HG03139 (cell line): ENCODE data around the gene RNF149.
"Not testable (repeated sequence)": the region's sequence is repeated elsewhere in the genome, so short reads cannot be mapped to it uniquely, and the experiment has no call there.

Experiments used
- ATAC-seq: cut with Tn5 transposase; IDR thresholded peaks from one replicate; pipeline ENCODE4 v1.9.1; 2021; ENCODE audit not compliant: unreplicated experiment

The RNF149 gene, protein sequence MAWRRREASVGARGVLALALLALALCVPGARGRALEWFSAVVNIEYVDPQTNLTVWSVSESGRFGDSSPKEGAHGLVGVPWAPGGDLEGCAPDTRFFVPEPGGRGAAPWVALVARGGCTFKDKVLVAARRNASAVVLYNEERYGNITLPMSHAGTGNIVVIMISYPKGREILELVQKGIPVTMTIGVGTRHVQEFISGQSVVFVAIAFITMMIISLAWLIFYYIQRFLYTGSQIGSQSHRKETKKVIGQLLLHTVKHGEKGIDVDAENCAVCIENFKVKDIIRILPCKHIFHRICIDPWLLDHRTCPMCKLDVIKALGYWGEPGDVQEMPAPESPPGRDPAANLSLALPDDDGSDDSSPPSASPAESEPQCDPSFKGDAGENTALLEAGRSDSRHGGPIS

DNA sequence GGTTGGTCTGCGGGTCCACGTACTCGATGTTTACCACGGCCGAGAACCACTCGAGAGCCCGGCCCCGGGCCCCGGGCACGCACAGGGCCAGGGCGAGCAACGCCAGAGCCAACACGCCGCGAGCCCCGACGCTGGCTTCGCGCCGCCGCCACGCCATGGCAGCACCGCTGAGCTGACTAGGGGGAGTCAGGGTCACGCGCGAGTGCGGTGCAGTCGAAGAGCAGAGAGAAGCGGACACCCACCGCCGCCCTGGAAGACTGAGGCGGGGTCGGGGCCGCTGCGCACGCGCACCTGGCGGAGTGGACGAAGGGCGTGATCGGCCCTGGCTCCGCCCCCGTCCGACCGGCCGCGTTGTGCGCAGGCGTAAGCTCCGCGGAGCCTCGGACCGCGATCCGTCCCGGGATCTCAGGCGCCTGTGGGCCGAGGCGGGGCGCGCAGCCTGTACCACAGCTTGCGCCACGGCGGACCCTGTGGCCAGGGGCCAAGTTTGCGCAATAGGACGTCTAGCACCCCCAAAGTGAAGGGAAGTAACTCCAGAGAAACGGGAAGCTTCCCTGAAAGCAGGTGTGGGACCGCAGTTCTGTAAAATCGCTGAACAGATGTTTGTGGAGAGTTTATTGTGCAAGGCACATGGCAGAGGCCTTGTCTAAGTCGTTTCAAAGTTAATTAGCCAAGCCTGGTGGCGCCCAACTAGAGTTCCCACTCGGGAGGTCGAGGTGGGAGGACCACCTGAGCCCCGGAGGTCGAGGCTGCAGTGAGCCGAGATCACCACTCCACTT is at the start of gene RNF149:
RNF149 (minus strand) TSS at position 270 of the 779 bp plus-strand sequence; CDS start at position 157, 113 bp downstream.
- ATAC-seq: peak; percentile 55

DNA sequence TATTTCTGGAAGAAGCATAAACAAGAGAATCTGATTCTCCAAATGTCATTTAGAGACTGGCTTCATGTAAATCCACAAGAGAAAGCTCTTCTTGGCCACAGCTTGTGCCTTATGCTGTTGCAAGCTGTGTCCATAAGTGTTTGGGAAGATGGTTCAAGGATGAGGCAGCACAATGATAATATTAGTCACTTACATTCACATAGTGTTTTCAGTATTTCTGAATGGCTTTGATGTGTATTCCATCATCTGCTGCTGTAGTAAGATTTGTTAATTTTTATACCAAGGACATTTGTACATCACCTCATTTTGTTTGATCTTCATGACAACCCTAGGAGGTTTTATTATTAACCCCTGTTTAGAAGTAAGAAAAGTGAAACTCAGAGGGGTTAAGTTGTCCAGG is 48.9 kb upstream of the RNF149 start:
- ATAC-seq: no peak

DNA sequence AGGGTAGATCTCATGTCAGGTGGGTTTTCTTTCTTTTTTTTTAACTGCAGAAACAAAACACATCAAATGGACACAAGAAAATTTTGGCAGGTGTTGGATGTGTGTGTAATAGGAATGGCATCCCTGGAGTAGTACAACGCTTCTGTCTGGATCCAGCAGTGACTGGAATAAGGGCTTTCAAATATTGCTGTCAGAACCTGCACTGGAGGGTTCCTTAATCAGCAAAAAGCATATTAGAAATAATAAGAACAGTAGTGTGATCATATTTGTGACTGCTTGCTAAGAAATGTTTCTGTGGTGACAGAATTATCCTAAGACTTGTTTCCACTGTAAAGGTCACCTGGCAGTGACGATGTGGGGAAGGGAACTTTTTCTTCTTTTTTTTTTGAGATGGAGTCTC is 48.0 kb upstream of the RNF149 start:
- no peak for ATAC-seq

DNA sequence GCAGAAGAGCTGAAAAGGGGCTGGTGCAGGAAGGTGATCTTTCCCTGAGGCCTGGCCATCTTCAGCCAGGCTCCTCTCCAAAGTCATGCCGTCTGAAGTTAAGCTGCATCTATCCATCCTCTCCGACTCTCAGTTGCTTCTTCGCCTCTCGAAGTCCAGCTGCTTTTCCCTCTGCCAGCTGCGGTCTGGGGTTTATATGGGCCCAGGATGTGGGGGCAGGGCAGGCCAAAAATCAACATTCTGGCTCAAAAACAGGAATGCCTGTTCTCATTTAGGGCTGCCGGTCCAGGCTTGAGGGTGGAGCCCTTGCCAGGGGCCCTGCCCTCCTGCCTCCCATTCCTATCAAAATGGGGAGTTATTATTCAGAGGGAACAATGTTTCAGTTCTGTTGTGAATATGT is 47.6 kb upstream of the RNF149 start:
- no peak for ATAC-seq

DNA sequence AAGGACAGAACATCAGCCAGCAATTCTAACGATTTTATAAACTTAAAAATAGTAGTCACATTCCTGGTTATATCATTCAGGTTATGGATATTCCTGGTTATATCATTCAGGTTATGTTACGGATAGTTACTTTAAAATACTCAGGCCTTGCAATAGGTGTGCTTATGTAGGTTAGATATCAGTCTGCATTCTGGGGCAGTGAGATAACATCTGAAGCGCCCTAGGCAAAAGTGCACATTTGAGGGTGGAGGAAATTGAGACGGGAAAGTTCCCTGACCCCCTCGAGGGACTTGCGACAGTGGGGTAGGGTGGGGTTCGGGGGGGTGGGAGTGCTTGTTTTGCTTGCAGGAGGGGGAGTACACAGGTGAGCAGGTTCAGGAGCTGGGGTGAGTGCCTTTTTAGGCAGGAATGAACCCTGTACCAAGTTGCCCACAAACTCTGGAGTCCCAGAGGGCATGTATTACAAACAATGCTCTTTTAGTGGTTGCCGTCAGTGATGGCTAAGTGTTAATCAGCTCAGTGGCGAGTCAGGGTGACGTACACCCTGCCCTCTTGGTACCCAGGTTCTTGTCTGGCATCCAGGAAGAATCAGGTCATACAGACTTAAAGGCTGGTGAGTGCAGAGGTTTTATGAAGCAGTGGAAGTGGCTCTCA is 47.0 kb upstream of the RNF149 start:
- ATAC-seq: no peak

DNA sequence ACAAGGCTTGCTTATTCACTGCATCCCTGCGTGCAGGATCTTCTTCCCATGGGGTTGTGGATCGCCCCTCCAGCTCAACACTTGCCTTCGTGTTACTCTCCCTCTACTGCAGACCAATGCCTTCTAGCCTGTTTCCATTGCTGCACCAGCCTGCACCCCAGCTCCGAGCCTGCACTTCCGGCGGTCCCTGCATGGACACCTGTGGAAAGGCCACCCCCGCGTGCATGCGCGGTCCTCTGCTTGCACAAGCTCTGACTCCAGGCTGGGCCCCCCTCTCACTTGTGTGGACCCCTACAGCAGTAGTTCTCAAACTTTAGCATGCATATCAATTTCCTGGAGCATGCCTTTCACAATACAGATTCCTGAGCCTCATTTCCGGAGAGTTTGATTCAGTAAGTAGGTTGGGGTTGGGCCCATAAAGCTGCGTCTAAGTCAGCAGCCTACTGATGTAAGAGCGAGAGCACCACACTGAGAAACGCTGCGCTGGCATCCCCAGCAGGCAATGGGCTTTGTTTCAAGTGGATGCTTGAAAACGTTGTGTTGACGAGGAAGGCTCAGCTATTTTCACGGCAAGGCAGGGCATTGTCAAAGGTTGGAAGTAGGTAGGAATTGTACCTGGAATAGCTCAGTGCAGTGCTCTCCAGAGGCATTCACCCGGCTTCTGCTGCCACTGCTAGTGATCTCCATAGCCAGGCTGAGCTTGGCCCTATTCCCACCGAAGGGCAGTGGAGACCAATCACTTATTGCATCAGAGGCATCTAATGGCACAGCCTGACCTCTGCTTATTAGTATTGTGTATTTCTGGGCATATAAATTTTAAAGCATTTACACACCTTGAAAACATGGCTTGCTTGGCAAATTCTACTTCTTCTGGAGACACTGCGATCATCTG is 46.2 kb upstream of the RNF149 start:
- no peak for ATAC-seq

DNA sequence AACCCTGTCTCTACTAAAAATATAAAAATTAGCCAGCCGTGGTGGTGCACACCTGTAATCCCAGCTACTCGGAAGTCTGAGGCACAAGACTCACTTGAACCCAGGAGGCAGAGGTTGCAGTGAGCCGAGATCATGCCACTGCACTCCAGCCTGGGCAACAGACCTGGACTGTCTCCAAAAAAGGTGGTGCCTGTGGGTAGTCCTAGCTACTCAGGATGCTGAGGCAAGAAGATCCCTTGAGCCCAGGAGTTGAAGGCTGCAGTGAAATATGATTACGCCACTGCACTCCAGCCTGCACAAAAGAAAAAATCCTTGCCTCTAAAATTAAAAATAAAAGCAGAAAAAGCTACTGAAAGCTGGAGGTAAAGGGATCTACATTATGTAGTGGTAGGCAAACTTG is 44.1 kb upstream of the RNF149 start:
- not testable (repeated sequence) for ATAC-seq

DNA sequence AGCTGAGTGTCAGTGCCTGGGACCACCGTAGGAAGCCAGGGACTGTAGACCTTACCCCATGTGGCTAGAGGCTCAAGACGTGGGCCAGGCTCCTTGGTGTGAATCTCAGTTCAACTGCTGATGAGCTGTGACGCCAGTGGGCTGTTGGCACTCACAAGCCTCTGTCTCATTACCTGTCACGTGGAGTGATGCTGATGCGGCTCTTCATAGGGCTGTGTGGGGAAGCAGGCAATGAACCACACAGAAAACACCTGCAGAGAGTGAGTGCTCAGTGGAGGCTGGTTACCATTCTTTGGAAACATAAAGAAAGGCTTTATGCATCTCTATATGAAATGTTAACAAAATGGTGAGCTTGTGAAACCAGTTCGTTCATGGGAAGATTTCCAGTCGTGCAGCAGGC is 42.7 kb upstream of the RNF149 start:
- ATAC-seq: no peak

DNA sequence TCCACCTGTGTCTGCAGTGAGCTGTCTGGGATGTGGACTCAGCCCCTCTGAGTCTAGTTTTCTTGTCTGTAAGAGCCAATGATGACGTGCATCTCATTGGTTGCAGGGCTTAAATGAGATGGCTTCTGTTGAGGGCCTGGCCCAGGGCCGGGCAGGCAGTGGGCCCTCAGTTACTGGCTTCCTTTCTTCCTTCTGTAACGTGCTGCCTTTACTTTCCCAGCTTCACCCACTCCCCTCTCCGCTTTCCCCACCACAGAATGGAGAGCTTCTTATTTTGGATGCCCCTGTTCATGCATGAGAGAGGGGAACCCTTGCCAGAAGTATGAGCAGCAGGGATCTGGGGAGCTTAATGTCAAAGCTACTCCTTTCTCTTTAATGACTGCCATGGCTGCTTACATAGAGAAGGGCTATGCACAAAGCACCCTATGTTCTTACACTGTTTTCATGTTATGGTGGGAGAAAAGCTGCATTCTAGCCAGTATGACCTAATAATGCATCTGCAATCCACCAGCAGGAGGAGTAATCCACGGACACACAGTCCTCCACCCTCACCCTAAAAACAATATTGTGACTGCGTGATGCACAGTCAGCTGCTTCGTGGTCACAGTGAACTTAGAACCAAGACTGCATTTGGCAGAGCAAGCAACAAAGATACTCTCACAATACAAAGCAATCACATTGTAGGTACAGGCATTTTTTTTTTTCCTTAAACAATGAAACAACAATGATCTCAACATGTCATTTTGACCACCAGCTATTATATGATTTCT is 41.6 kb upstream of the RNF149 start:
- no peak for ATAC-seq

DNA sequence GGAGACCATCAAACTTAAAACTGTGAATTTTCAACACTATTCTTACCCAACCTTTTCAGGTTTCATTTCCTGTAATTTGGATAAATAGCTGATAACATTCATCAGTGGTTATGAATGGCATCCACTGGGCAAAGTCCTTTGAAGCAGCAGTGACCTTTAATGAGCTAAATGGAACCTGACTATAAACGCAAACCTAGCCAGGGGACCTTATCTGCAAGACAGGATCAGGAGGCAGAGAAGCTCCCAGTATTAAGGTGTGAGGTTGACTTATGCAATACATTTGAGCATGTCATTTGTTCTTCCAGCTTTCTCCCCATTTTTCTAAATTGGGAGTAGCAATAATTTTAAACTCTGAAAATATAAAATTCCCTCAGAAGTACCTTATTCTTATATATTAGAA is 40.4 kb upstream of the RNF149 start:
- ATAC-seq: no peak

DNA sequence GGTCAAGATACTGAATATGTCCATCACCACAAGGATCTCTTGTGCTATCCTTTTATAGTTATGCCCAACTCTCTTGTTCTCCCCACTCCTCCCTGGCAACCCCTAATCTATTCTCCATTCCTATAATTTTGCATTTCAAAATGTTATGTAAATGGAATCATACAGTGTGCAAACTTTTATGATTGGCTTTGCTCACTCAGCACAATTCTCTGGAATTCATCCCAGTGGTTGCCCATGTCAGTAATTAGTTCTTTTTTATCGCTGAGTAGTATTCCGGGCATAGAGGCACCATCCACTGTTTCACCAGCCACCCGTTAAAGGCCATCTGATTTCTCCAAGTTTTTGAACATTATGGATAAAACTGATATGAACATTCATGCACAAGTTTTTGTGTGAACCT is 38.4 kb upstream of the RNF149 start:
- no peak for ATAC-seq

DNA sequence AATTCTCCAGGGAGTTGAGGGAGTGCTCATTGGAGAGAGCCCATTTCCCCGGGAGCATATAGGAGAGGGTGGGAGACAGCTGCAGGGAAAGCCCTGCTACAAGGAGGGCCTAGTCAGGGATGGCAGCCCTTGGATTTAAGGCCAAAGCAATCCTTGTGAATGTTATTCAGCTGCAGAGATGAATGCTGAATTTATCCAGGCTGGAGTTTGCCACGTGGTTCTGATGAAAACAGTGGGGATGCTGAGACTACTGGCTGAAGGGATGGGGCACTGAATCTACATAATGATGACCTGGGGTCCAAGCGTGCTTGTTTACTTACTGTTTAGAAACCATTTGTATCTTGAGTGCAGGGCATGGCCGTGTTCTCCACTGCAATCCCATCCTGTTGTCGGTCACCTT is 35.6 kb upstream of the RNF149 start:
- ATAC-seq: no peak

DNA sequence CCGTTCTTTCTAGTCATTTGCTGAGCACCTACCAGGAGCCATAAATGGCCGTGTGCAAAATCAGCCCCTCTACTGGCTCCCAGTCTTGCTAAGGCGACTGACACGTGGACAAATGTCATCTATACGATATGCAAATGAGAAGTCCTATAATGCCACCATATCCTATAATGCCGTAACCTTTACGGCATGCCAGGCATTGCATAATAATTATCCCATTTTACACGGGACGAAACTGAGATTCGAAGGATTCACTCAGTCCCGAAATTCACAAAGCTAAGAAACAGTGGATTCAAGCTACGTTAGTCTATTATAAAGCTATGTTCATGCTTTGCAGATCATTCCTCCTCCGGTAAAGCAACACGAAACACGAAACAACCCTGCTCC is 34.1 kb upstream of the RNF149 start:
- no peak for ATAC-seq

DNA sequence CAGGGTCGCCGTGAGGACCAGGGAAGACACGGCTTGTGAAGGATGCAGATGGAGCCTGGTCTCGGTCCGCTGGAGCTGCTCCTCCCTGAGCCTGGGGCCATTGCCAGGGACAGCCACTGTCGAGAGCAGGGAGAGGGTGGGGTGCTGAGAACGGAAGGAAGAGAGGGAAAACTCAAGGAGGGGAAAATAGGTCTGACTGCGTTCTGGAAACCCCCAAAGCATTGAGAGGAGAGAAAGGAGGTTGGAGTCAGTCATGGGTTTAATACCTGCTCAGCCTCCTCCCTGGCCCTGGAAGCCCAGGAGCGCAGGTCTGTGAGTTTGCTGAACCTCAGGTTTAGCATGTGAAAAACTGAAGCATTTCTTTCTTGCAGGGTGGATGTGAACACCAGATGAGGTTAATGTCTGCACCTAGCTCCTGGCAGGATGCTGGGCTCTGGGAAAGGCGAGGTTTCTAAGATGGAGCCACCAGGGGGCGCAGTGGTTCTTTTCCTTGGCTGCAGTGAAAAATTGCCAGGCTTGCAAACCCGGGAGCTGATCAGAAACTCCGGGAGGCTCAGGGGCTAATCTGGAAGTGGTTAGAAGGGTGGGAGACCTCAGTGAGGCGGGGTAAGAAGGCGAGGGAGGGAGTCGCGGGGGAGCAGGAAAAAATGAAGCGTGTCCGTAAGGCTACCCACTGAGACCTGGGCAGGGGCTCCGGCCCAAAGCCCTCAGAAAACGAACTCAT is 33.6 kb upstream of the RNF149 start:
- no peak for ATAC-seq

DNA sequence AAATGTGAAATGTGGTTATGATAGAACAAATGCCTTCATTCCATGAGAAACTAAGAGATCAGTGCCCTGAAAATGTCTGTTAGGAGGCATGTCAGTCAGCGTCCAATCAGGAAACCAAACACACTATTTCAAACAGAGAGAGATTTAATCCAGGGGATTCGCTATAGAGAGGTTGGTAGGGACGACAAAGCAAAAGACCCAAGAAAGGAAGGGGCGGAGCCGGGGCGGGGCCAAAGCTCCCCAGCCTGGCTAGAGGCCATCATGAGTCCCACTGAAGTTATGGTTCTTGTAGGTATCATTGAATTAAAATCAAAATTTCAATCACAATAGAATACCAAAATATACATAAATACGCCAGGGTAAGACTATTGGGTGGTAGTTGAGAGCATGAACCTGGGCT is 32.9 kb upstream of the RNF149 start:
- ATAC-seq: no peak

DNA sequence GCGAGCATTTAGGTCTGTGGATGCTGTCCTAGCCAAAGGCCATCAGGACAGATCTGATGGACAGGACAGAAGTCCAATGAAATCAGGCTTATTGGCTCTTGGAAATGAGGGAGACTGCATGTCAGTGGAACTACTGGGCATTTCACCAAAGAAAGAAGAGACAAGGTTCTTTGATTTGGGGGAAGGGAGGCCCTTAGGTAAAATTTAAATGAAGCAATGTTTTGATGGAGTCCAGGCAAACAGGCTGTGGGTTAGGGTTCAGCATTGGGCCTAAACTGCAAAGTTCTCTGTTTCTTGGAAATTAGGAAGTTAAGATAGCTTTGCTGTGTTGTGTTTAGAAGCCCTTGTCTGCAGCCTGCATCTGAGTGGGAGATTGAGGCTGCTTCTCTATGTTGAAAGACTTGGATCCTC is 31.6 kb upstream of the RNF149 start:
- no peak for ATAC-seq

DNA sequence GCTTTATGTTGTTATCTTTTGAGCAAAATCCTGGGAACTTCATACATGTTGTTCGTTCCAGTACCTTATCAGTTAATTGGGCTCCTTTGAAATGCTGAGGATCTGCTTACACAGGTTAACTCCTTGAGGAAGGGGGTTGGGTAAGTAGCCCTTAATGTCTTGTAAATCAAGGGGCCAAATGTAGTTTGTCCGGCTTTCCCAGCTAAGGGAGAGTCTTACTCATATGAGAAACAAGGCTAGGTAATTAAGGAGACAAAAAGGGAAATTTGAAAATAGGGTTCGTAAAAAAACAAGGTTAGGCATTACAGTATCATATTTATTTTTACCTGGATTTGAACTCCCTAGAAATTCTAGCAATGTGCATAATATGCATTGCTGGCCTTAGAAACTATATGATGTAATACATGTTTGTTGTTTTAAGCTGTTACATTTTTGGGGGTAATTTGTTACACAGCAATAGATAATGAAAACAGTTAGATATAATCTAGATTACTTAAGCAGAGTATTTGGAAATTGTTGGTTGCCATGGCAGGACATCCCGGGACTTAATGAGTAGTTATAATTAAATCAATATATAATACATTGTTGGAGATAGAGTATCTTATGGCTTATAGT is 30.9 kb upstream of the RNF149 start:
- no peak for ATAC-seq

DNA sequence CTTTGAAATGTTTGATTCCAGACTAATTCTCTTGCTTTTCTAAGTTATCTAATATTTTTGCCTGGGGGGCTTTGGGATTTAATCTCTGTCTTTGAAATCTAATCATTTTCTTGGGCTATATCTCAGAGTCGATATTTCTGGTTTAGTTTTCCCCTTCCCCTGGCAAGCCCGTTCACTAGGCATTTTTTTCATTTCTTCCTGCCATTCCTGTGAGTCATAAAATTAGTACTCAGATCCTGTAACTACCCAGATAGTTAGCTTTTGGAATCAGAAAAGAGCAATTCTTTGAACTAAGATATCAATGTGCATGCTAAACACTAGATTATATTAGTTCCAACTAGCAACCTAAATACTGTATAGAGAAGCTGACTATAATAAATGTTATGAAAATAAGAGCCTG is 29.4 kb upstream of the RNF149 start:
- no peak for ATAC-seq
